ENCODE results near the gene THADA.

DNA sequence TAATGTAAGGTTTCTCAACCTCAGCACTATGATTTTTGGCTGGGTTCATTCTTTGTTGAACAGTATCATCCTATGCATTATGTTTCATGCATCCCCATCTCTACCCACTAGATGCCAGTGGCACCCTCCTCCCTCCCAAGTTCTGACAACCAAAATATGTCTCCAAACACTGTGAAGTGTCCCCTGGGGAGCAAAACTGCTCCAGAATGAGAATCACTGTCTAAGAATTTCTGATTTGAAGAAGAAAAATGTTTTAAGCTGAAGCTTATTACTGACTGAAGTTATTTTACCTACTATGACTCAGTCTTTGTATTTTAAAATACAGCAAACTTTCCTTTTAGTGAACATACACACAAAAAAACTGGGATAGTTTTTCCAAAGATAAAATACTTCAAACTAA, 3.4 kb downstream of the THADA start:
- TF ChIP-seq CTCF (IDR thresholded peaks at IDR 0.05; ENCODE audit: low read depth, low read length) (no peak), EZH2phosphoT487 (IDR thresholded peaks at IDR 0.05; ENCODE audit: low read depth) (no peak)
